Stimulated activated CD8-positive, alpha-beta memory T cell treated with anti-CD3 and anti-CD28 coated beads, Interleukin-4, amount 100 ng/mL, for 48 hours (primary cell): Measurements from ENCODE around the gene PROM1.

Source experiments
- DNase-seq: peaks from one replicate; pipeline ENCODE4 v3.0.0-alpha.2; 2020

Gene PROM1

DNA sequence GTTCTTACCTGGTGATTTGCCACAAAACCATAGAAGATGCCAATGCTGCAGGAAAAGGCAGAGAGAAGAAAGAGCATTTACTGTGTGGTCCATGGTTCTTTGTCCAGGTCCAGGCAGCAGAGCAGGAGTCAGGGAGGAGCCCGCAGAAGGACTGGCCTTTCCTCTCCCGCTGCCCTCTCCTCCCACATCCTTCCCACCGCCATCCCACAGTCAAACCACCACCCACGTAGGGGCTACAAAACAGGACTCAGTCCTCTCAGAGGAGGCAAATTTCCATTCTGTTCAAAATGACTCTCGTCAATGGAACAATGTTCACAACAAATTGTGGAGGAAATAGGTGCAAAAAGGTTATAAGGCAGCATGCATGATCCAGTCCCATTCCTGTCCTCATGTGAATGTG is 58.6 kb downstream of the PROM1 start:
- DNase-seq: no peak

GRCh38 chr4:16023776-16024408 is 59.9 kb downstream of the PROM1 start:
- DNase-seq: no peak

GRCh38 chr4:16021804-16022560 is 61.8 kb downstream of the PROM1 start:
- DNase-seq: no peak

- DNase-seq: no peak
Measured at GRCh38 chr4:16019649-16020048, 64.2 kb downstream of the PROM1 start.

DNA sequence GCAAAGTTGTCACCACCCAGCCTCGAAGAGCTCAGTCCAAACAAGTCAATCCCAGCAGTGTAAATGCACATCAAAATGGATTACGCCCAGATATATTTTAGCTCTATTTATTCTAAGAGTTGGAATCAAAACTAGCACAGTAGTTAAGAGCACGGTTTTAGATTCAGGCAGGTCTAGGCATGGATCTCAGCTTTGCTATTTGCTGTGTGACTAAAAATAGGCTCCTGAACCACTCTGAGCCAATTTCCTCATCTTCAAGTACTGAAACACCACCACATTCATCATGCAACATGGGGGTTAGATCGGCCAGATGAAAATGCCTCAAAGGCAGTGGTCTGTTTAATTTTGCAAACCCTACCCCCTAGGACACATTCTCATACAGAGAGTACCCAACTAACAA is 65.0 kb downstream of the PROM1 start:
- DNase-seq: no peak

- DNase-seq: no peak
Measured at GRCh38 chr4:16018061-16018676, 65.7 kb downstream of the PROM1 start.

GRCh38 chr4:16016536-16016935 is 67.3 kb downstream of the PROM1 start:
- DNase-seq: no peak

DNA sequence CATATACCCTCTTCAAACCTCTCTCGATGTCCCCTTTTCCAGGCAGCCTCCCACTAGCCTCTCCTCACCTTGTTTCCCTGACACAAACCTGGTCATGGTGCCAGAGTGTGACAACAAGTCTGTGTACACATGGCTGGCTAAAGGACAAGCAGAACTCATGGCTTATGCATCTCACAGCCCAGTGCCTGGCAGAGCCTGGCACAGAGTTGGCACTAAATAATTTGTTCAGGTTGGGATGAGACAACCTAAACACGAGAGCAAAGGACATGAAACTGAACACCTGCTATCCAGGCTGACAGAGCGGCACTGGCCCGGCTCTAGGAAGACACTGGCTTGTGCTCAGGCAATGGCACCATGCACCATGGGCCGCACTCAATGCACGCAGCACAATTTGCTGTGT is 72.7 kb downstream of the PROM1 start:
- DNase-seq: no peak

- DNase-seq: no peak
Measured at GRCh38 chr4:16009153-16009552, 74.7 kb downstream of the PROM1 start.

GRCh38 chr4:16007471-16008095 is 76.2 kb downstream of the PROM1 start:
- DNase-seq: no peak

GRCh38 chr4:16006771-16007446 is 76.9 kb downstream of the PROM1 start:
- no peak for DNase-seq

DNA sequence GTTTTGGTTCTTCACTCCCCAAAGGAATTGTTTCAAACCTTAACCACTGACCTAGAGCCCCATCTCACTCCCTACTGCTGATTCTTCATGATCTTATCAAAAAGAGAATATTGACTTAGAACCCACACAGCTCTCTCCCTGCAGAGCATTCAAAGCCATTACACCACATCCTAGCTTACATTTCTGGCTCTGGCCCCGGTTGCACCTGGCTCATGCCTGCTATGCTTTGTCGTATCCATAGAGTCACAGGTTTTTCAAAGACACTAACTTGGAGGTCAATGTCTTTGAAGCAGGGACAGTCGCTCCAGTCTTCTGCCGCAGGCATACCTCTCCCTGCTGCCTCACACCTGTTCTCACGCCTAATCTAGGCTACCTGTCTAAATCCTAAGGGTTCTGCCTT is 78.1 kb downstream of the PROM1 start:
- no peak for DNase-seq

DNA sequence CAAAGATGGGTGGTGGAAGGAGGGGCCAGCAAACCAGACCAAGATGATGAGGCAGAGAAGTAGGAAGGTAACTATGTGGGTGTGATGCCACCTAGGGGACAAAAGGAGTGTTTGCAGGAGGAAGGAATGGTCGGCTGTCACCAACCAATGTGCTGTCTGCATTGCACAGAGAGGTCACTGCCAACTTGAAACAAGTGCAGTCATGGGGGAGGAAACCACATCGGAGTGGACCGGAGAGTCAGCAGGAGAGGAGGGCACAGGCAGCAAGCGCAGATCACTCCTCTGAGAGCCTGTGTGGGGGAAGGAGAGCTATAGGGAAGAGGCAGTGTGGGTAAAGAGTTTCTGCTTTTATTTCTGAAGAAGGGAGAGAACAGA is 82.4 kb downstream of the PROM1 start:
- peak; percentile 57 for DNase-seq

- DNase-seq: no peak
Measured at GRCh38 chr4:16000708-16001483, 82.9 kb downstream of the PROM1 start.

- no peak for DNase-seq
Measured at GRCh38 chr4:15996773-15997172, 87.0 kb downstream of the PROM1 start.

GRCh38 chr4:15995826-15996225 is 88.0 kb downstream of the PROM1 start:
- DNase-seq: no peak

DNA sequence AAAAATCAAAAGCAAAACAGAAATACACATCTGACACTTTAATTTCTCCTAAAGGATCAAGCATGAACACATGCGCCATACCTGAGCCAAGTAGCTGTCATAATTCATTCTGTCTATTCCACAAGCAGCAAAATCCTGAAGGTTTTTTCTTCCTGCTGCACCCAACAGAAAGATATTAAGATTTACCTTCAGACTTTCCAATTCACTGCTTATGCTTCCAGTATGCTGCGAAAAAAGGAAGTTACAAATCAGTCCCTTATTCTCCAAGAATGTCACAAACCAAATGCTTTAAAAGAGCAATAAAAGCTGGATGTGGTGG is 91.7 kb downstream of the PROM1 start:
- DNase-seq: no peak

GRCh38 chr4:15990570-15991285 is 93.1 kb downstream of the PROM1 start:
- no peak for DNase-seq

- DNase-seq: no peak
Measured at GRCh38 chr4:15989424-15989823, 94.4 kb downstream of the PROM1 start.

DNA sequence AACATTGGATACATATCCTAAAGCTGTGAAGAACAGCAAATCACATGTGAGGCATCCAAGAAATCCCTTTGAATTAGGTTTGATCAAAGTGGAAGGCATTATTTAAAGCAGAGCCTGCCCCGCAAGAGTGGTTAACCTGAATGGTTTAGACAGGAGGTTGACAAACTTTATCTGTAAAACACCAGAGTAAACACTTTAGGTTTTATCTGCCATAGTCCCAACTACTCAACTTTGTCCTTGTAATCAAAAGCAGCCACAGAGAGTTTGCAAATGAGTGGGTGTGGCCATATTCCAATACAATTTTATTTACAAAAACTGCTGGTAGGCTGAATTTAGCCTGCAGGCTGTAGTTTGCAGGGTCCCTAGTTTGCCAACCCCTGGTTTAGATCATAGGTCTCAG is 95.6 kb downstream of the PROM1 start:
- DNase-seq: no peak

- DNase-seq: no peak
Measured at GRCh38 chr4:15986907-15987306, 96.9 kb downstream of the PROM1 start.

GRCh38 chr4:15983610-15984009 is 100.2 kb downstream of the PROM1 start:
- no peak for DNase-seq
